ENCODE results near the gene PAX3.

PAX3 gene

GRCh38 chr2:222298311-222299150 lies at the start of gene PAX3:
Gene PAX3 (minus strand): TSS chr2:222298998. CDS start chr2:222298615, 383 bp downstream.
- DNase-seq (ENCODE audit: low read depth in 2 of 2) = no peak

GRCh38 chr2:222341331-222341730 lies 42.5 kb upstream of the PAX3 start:
- no peak for DNase-seq (ENCODE audit: low read depth in 2 of 2)

- DNase-seq (ENCODE audit: low read depth in 2 of 2) = no peak
Observed at GRCh38 chr2:222338374-222338773, 39.6 kb upstream of the PAX3 start.

GRCh38 chr2:222336931-222337330 lies 38.1 kb upstream of the PAX3 start:
- no peak for DNase-seq (ENCODE audit: low read depth in 2 of 2)

GRCh38 chr2:222336442-222336841 lies 37.6 kb upstream of the PAX3 start:
- no peak for DNase-seq (ENCODE audit: low read depth in 2 of 2)

GRCh38 chr2:222334914-222335313 lies 36.1 kb upstream of the PAX3 start:
- DNase-seq (ENCODE audit: low read depth in 2 of 2) = no peak

- no peak for DNase-seq (ENCODE audit: low read depth in 2 of 2)
Observed at GRCh38 chr2:222333397-222333796, 34.6 kb upstream of the PAX3 start.

GRCh38 chr2:222332116-222332515 lies 33.3 kb upstream of the PAX3 start:
- DNase-seq (ENCODE audit: low read depth in 2 of 2) = no peak

GRCh38 chr2:222330910-222331309 lies 32.1 kb upstream of the PAX3 start:
- no peak for DNase-seq (ENCODE audit: low read depth in 2 of 2)

- DNase-seq (ENCODE audit: low read depth in 2 of 2) = no peak
Observed at GRCh38 chr2:222322236-222322635, 23.4 kb upstream of the PAX3 start.

GRCh38 chr2:222320436-222321395 lies 21.9 kb upstream of the PAX3 start:
- no peak for DNase-seq (ENCODE audit: low read depth in 2 of 2)

- DNase-seq (ENCODE audit: low read depth in 2 of 2) = no peak
Observed at GRCh38 chr2:222319586-222320435, 21.0 kb upstream of the PAX3 start.

GRCh38 chr2:222318712-222319585 lies 20.2 kb upstream of the PAX3 start:
- no peak for DNase-seq (ENCODE audit: low read depth in 2 of 2)

- peak in 1 of 2 donors; percentile 29 for DNase-seq (ENCODE audit: low read depth in 2 of 2)
Observed at GRCh38 chr2:222318026-222318711, 19.4 kb upstream of the PAX3 start.

GRCh38 chr2:222315443-222316121 lies 16.8 kb upstream of the PAX3 start:
- no peak for DNase-seq (ENCODE audit: low read depth in 2 of 2)

GRCh38 chr2:222313816-222314215 lies 15.0 kb upstream of the PAX3 start:
- DNase-seq (ENCODE audit: low read depth in 2 of 2) = no peak

- DNase-seq (ENCODE audit: low read depth in 2 of 2) = no peak
Observed at GRCh38 chr2:222311978-222312738, 13.4 kb upstream of the PAX3 start.

GRCh38 chr2:222311319-222311977 lies 12.7 kb upstream of the PAX3 start:
- no peak for DNase-seq (ENCODE audit: low read depth in 2 of 2)
